HCT116 (cell line): Measurements from ENCODE around the gene FFAR3.

Experiments used
- CTCF ChIP-seq, 3 experiments: fragments of 200-600 bp in 1 of 3; sonication (generic) in 1 of 3; IDR thresholded peaks in 2 of 3; conservative IDR thresholded peaks in 1 of 3; 2 replicates each; pipeline ENCODE4 v1.5.1; 2012 to 2017; ENCODE audit warnings: low read depth in 2 of 3, low read length in 2 of 3, antibody characterized with exemption in 1 of 3, borderline replicate concordance in 1 of 3, control low read depth in 1 of 3, mild to moderate bottlenecking in 1 of 3, mixed read lengths in 1 of 3, mixed run types in 1 of 3, moderate library complexity in 1 of 3; ENCODE audit not compliant: insufficient read depth in 1 of 3
- ELF1 ChIP-seq: IDR thresholded peaks from 2 replicates; pipeline ENCODE4 v1.6.1; 2012; ENCODE audit warnings: low read depth, borderline replicate concordance
- EZH2 ChIP-seq: fragments of 200-600 bp; sonication (generic); IDR thresholded peaks from 2 replicates; pipeline ENCODE4 v1.6.1; 2017; ENCODE audit warnings: antibody characterized with exemption, mixed run types

GRCh38 chr19:35388277-35389054, 30.2 kb downstream of the FFAR3 start:
- TF ChIP-seq EZH2 = no peak
- no peak for TF ChIP-seq CTCF (IDR thresholded peaks at IDR 0.05 in 2 of 3, conservative IDR thresholded peaks at IDR 0.05 in 1 of 3; ENCODE audit: borderline replicate concordance in 1 of 3, insufficient read depth in 1 of 3, low read depth in 2 of 3, low read length in 2 of 3)
- TF ChIP-seq ELF1 = no peak
